DMS114 treated with DMSO at 0.1 percent for 48 hours (cell line): Measurements from ENCODE around the gene LRRC8C.
A peak's percentile ranks its signal among the peaks of the same experiment; 100 is the strongest.
"Not testable (repeated sequence)": the region's sequence is repeated elsewhere in the genome, so short reads cannot be mapped to it uniquely, and the experiment has no call there.

ENCODE experiments used
- DNase-seq: peaks from one replicate; lab custom pipeline; 2025; ENCODE audit not compliant: unreplicated experiment; lab: John Stamatoyannopoulos, UW

The LRRC8C gene

GRCh38 chr1:89632657-89633247, at the start of gene LRRC8C:
Gene LRRC8C (plus strand): TSS chr1:89633120. CDS start chr1:89686474, 53,354 bp downstream.
- peak; percentile 64 for DNase-seq

- no peak for DNase-seq
These were observed 48.7 kb upstream of the LRRC8C start for GRCh38 chr1:89584211-89584610.

- DNase-seq = no peak
These were observed 48.1 kb upstream of the LRRC8C start for GRCh38 chr1:89584781-89585180.

GRCh38 chr1:89587729-89588161, 45.2 kb upstream of the LRRC8C start:
- DNase-seq = no peak

GRCh38 chr1:89588480-89588879, 44.4 kb upstream of the LRRC8C start:
- no peak for DNase-seq

- no peak for DNase-seq
These were observed 43.4 kb upstream of the LRRC8C start for GRCh38 chr1:89589515-89589914.

- DNase-seq = no peak
These were observed 42.4 kb upstream of the LRRC8C start for GRCh38 chr1:89590341-89591080.

- not testable (repeated sequence) for DNase-seq
These were observed 40.0 kb upstream of the LRRC8C start for GRCh38 chr1:89592861-89593302.

- DNase-seq = no peak
These were observed 38.7 kb upstream of the LRRC8C start for GRCh38 chr1:89594096-89594740.

- DNase-seq = no peak
These were observed 36.2 kb upstream of the LRRC8C start for GRCh38 chr1:89596698-89597097.

- DNase-seq = peak; percentile 66
These were observed 34.2 kb upstream of the LRRC8C start for GRCh38 chr1:89598450-89599331.

- DNase-seq = no peak
These were observed 33.6 kb upstream of the LRRC8C start for GRCh38 chr1:89599332-89599630.

GRCh38 chr1:89600451-89601224, 32.3 kb upstream of the LRRC8C start:
- DNase-seq = no peak

GRCh38 chr1:89602871-89603404, 30.0 kb upstream of the LRRC8C start:
- DNase-seq = no peak

GRCh38 chr1:89603651-89604413, 29.1 kb upstream of the LRRC8C start:
- no peak for DNase-seq

GRCh38 chr1:89604414-89604735, 28.5 kb upstream of the LRRC8C start:
- no peak for DNase-seq

GRCh38 chr1:89605692-89606091, 27.2 kb upstream of the LRRC8C start:
- no peak for DNase-seq

GRCh38 chr1:89606227-89606980, 26.5 kb upstream of the LRRC8C start:
- no peak for DNase-seq

- DNase-seq = no peak
These were observed 25.8 kb upstream of the LRRC8C start for GRCh38 chr1:89607156-89607555.
